A549 (cell line): ENCODE data around the gene LIN9. TPM values are rescaled to one million over a fixed set of nuclear protein-coding genes. Genes with fewer than 3 reads are reported as not detected.

Experiments
- ATAC-seq, 2 experiments: fragments of 200-7000 bp in 1 of 2; fragments of >200 bp in 1 of 2; cut with Nextera tagmentation in 1 of 2; cut with Tn5 transposase in 1 of 2; 3 replicates each; pipeline versions ENCODE4 v1.8.0 to v1.9.1; 2018 to 2020; ENCODE audit warnings: mild to moderate bottlenecking in 1 of 2, moderate library complexity in 1 of 2
- CTCF ChIA-PET: fragments of 300-600 bp; sonication (Branson Sonifier 250); formaldehyde crosslinking; extraction: SDS; loops from one replicate; lab custom pipeline; 2021; ENCODE audit warnings: antibody characterized with exemption, inconsistent platforms; lab: Yijun Ruan, JAX
- POLR2A ChIA-PET: fragments of 350-600 bp; formaldehyde crosslinking; extraction: SDS; loops from one replicate; lab custom pipeline; 2021; ENCODE audit warnings: antibody characterized with exemption, inconsistent platforms; lab: Yijun Ruan, JAX
- DNase-seq, 2 experiments: peaks; one replicate each; pipeline versions ENCODE4 v3.0.0 to v3.0.0-alpha.2; 2011 to 2016; ENCODE audit warnings: low read depth in 1 of 2, low spot score in 1 of 2
- FAIRE-seq: peaks from 2 replicates; lab custom pipeline; 2011; peaks lifted over from hg19 to GRCh38; lab: Jason Lieb, UNC
- H3K27ac ChIP-seq, 2 experiments: fragments of >200 bp; sonication (Bioruptor Twin); formaldehyde crosslinking; 3 replicates each; pipeline ENCODE4 v1.5.1; 2016 to 2017
- H3K4me1 ChIP-seq: fragments of >200 bp; sonication (Bioruptor Twin); formaldehyde crosslinking; 3 replicates; pipeline ENCODE4 v1.6.1; 2016
- H3K4me2 ChIP-seq: fragments of >200 bp; sonication (Bioruptor Twin); formaldehyde crosslinking; 3 replicates; pipeline ENCODE4 v1.6.1; 2016
- H3K4me3 ChIP-seq: fragments of >200 bp; sonication (Bioruptor Twin); formaldehyde crosslinking; 3 replicates; pipeline ENCODE4 v1.5.1; 2016
- H3K9me3 ChIP-seq: fragments of >200 bp; sonication (Bioruptor Twin); formaldehyde crosslinking; 3 replicates; pipeline ENCODE4 v1.6.1; 2016
- BHLHE40 ChIP-seq: IDR thresholded peaks from 2 replicates; pipeline ENCODE4 v1.6.1; 2012; ENCODE audit warnings: low read depth, low read length, inconsistent platforms
- CBX2 ChIP-seq: fragments of 200-600 bp; sonication (generic); IDR thresholded peaks from 2 replicates; pipeline ENCODE4 v1.6.1; 2016; ENCODE audit warnings: low read depth, mild to moderate bottlenecking, borderline replicate concordance
- CEBPB ChIP-seq, 2 experiments: fragments of >200 bp in 1 of 2; sonication (Bioruptor Twin) in 1 of 2; formaldehyde crosslinking in 1 of 2; IDR thresholded peaks; 2 replicates each; pipeline ENCODE4 v1.6.1; 2012 to 2016
- CHD4 ChIP-seq: fragments of 200-600 bp; sonication (generic); IDR thresholded peaks from 2 replicates; pipeline ENCODE4 v1.6.1; 2016; ENCODE audit warnings: antibody characterized with exemption, mild to moderate bottlenecking, borderline replicate concordance
- FOSB ChIP-seq: fragments of 250-450 bp; sonication (Bioruptor Pico); IDR thresholded peaks from 2 replicates; pipeline ENCODE4 v1.5.0; 2020; ENCODE audit warnings: mild to moderate bottlenecking, moderate library complexity
- HEYL ChIP-seq: fragments of 250-450 bp; sonication (Bioruptor Pico); IDR thresholded peaks from 2 replicates; pipeline ENCODE4 v1.8.0; 2021; ENCODE audit warnings: mild to moderate bottlenecking, moderate library complexity
- HMGXB4 ChIP-seq: fragments of 250-450 bp; sonication (Bioruptor Pico); IDR thresholded peaks from 2 replicates; pipeline ENCODE4 v1.5.0; 2021; ENCODE audit warnings: mild to moderate bottlenecking, moderate library complexity, borderline replicate concordance
- HOXA7 ChIP-seq: fragments of 250-450 bp; sonication (Bioruptor Pico); IDR thresholded peaks from 2 replicates; pipeline ENCODE4 v1.5.0; 2020; ENCODE audit warnings: mild to moderate bottlenecking, moderate library complexity
- HOXB13 ChIP-seq: fragments of 250-450 bp; sonication (Bioruptor Pico); IDR thresholded peaks from 2 replicates; pipeline ENCODE4 v1.5.0; 2020; ENCODE audit warnings: low read depth, mild to moderate bottlenecking, moderate library complexity
- JUNB ChIP-seq: fragments of >200 bp; sonication (Bioruptor Twin); formaldehyde crosslinking; IDR thresholded peaks from 2 replicates; pipeline ENCODE4 v1.6.1; 2016
- KDM5A ChIP-seq: fragments of 200-600 bp; sonication (generic); IDR thresholded peaks from 2 replicates; pipeline ENCODE4 v1.6.1; 2016; ENCODE audit warnings: antibody characterized with exemption, mild to moderate bottlenecking
- MAFK ChIP-seq: fragments of 450-650 bp; IDR thresholded peaks from 2 replicates; pipeline ENCODE4 v1.6.1; 2014; ENCODE audit not compliant: partially characterized antibody
- MAZ ChIP-seq: fragments of 150-350 bp; IDR thresholded peaks from 2 replicates; pipeline ENCODE4 v1.6.1; 2014; ENCODE audit warnings: antibody characterized with exemption, low read depth, low read length, borderline replicate concordance
- NFE2L2 ChIP-seq: fragments of 150-350 bp; conservative IDR thresholded peaks from 2 replicates; pipeline ENCODE4 v1.6.1; 2014; ENCODE audit warnings: low read length
- NPAS2 ChIP-seq: fragments of 250-450 bp; sonication (Bioruptor Pico); IDR thresholded peaks from 2 replicates; pipeline ENCODE4 v1.8.0; 2022; ENCODE audit warnings: mild to moderate bottlenecking, moderate library complexity, borderline replicate concordance
- POLR2A ChIP-seq: IDR thresholded peaks from 2 replicates; pipeline ENCODE4 v1.6.1; 2012; ENCODE audit warnings: mild to moderate bottlenecking, low read length
- POLR2AphosphoS2 ChIP-seq: conservative IDR thresholded peaks from 2 replicates; pipeline ENCODE4 v1.6.1; 2012; ENCODE audit warnings: low read length, improper control_type of control experiment, inconsistent platforms
- RAD21 ChIP-seq, 2 experiments: fragments of >200 bp in 1 of 2; sonication (Bioruptor Twin) in 1 of 2; formaldehyde crosslinking in 1 of 2; IDR thresholded peaks in 1 of 2; conservative IDR thresholded peaks in 1 of 2; 2 replicates in 1 of 2; 3 replicates in 1 of 2; pipeline ENCODE4 v1.6.1; 2012 to 2018; ENCODE audit warnings: inconsistent platforms in 1 of 2
- RARB ChIP-seq: fragments of 250-450 bp; sonication (Bioruptor Pico); IDR thresholded peaks from 2 replicates; pipeline ENCODE4 v1.8.0; 2021; ENCODE audit warnings: mild to moderate bottlenecking, moderate library complexity
- RCOR1 ChIP-seq: fragments of 150-350 bp; IDR thresholded peaks from 2 replicates; pipeline ENCODE4 v1.6.1; 2014; ENCODE audit warnings: antibody characterized with exemption, low read length, low read depth
- SMC3 ChIP-seq: fragments of >200 bp; sonication (Bioruptor Twin); formaldehyde crosslinking; IDR thresholded peaks from 3 replicates; pipeline ENCODE4 v1.6.1; 2018; ENCODE audit warnings: inconsistent platforms
- TP53 ChIP-seq: fragments of 250-450 bp; sonication (Bioruptor Pico); IDR thresholded peaks from 2 replicates; pipeline ENCODE4 v1.5.0; 2021; ENCODE audit warnings: mild to moderate bottlenecking, moderate library complexity
- USF2 ChIP-seq: fragments of 450-650 bp; IDR thresholded peaks from 2 replicates; pipeline ENCODE4 v1.6.1; 2014; ENCODE audit warnings: antibody characterized with exemption
- ZFP36 ChIP-seq: fragments of 450-650 bp; IDR thresholded peaks from 2 replicates; pipeline ENCODE4 v1.6.1; 2014; ENCODE audit warnings: borderline replicate concordance; ENCODE audit not compliant: partially characterized antibody
- ZSCAN20 ChIP-seq: fragments of 250-450 bp; sonication (Bioruptor Pico); IDR thresholded peaks from 2 replicates; pipeline ENCODE4 v1.8.0; 2022; ENCODE audit warnings: mild to moderate bottlenecking, moderate library complexity
- WGBS: methylation state at CpG from one replicate; pipeline ENCODE4 v1.1.6; 2017; ENCODE audit errors: missing lambda C conversion rate; 5-methylcytosine and 5-hydroxymethylcytosine counted together
- polyA plus RNA-seq, 4 experiments: library from polyadenylated mRNA; depleted of rRNA in 3 of 4; stranded (reverse); fragments of >200 nt; fragmentation: RNase III in 1 of 4; extraction: RNeasy Plus Mini Kit Qiagen cat#74134 plus additional on column Dnase treatment in 1 of 4; gene quantifications; 2 replicates in 3 of 4; 3 replicates in 1 of 4; pipeline ENCODE4 v1.2.3, GENCODE V29; 2011 to 2017

Gene LIN9
- polyA plus RNA-seq, 2 of the 4 experiments (the other 2 are of a cell fraction), result 8.3 to 14.7 TPM

GRCh38 chr1:226236826-226237225 is 72.1 kb downstream of the LIN9 start:
- POLR2A ChIA-PET, result no interaction called here
- CTCF ChIA-PET, result interaction anchor here (0.6 to 1.5 kb wide), 2 partner anchors 111 to 133 kb away, joined by 3 to 5 read pairs; no protein-coding TSS in a partner anchor
- no peak overlapping the region for H3K4me3 ChIP-seq
- DNase-seq (no peak), ATAC-seq (no peak), FAIRE-seq (no peak)
- no peak overlapping the region for H3K27ac ChIP-seq
- H3K4me1 ChIP-seq, result no peaks in the 10 kb centered on the region
- H3K9me3 ChIP-seq, result no peaks in the 10 kb centered on the region
- H3K4me2 ChIP-seq, result no peak overlapping the region
- TF ChIP-seq MAFK (peak; percentile 78), NFE2L2 (0 out of 2 replicates have a peak, but pooled peaks have one; percentile 45), POLR2A (no peak)
- WGBS, result 76% methylated on average over 1 of the region's 1 CpG

- Histone ChIP-seq H3K27ac (no peak overlapping the region), H3K4me3 (no peak overlapping the region), H3K4me2 (no peak overlapping the region), H3K9me3 (no peaks in the 10 kb centered on the region), H3K4me1 (no peaks in the 10 kb centered on the region)
- POLR2A ChIA-PET, result no interaction called here
- DNase-seq (no peak), ATAC-seq (no peak), FAIRE-seq (no peak)
- CTCF ChIA-PET, result no interaction called here
- 94% methylated on average over 3 of the region's 3 CpGs for WGBS
- no peak for TF ChIP-seq RCOR1
- TF ChIP-seq POLR2AphosphoS2, result no peak
- TF ChIP-seq FOSB (CRISPR knock-in tag), result no peak
- TF ChIP-seq RARB (CRISPR knock-in tag), result no peak
- TF ChIP-seq MAZ, result no peak
- no peak for TF ChIP-seq HOXB13 (CRISPR knock-in tag)
- TF ChIP-seq CEBPB (IDR thresholded peaks at IDR 0.05), result no peak
- TF ChIP-seq RAD21 (conservative IDR thresholded peaks at IDR 0.05 in 1 of 2, IDR thresholded peaks at IDR 0.05 in 1 of 2), result no peak
- no peak for TF ChIP-seq HOXA7 (CRISPR knock-in tag)
- no peak for TF ChIP-seq ZFP36
- TF ChIP-seq SMC3, result no peak
- TF ChIP-seq HMGXB4 (CRISPR knock-in tag), result no peak
- no peak for TF ChIP-seq TP53 (CRISPR knock-in tag)
- no peak for TF ChIP-seq HEYL
- no peak for TF ChIP-seq MAFK
Measured at GRCh38 chr1:226233806-226234205, 75.2 kb downstream of the LIN9 start.

- TF ChIP-seq ZSCAN20 (CRISPR knock-in tag) (no peak), NFE2L2 (no peak), MAFK (no peak), KDM5A (no peak), BHLHE40 (no peak), POLR2AphosphoS2 (no peak), JUNB (no peak), CBX2 (no peak), NPAS2 (CRISPR knock-in tag) (no peak), USF2 (no peak), CHD4 (no peak), TP53 (CRISPR knock-in tag) (no peak), CEBPB (IDR thresholded peaks at IDR 0.05) (no peak), POLR2A (no peak)
- ATAC-seq, result no peak
- Histone ChIP-seq H3K4me1 (no peaks in the 10 kb centered on the region), H3K9me3 (no peaks in the 10 kb centered on the region), H3K4me3 (no peak overlapping the region), H3K4me2 (no peak overlapping the region), H3K27ac (no peak overlapping the region)
- 91% methylated on average over 6 of the region's 6 CpGs for WGBS
- no peak for DNase-seq
- ChIA-PET CTCF (no interaction called here), POLR2A (no interaction called here)
- FAIRE-seq, result no peak
Measured at GRCh38 chr1:226233293-226233692, 75.7 kb downstream of the LIN9 start.
